SU-DHL-6 (cell line): Measurements from ENCODE around the gene IGF2R.

Experiments used
- CTCF ChIP-seq: fragments of 200-600 bp; sonication (generic); IDR thresholded peaks from one replicate; pipeline ENCODE4 v1.5.1; 2017; ENCODE audit warnings: antibody characterized with exemption, mild to moderate bottlenecking, low read length, moderate library complexity; ENCODE audit not compliant: insufficient read depth, poor library complexity, severe bottlenecking
- EZH2phosphoT487 ChIP-seq: fragments of 200-600 bp; sonication (generic), shearing (Covaris generic); conservative IDR thresholded peaks from 2 replicates; pipeline ENCODE4 v1.6.1; 2018; ENCODE audit warnings: mild to moderate bottlenecking, antibody characterized with exemption, low read length, moderate library complexity, mixed read lengths

GRCh38 chr6:160043784-160044183 lies 74.9 kb downstream of the IGF2R start:
- TF ChIP-seq CTCF (no peak), EZH2phosphoT487 (no peak)
